GM21515 (cell line): ENCODE results near the gene PDE4B.

Source experiments
- ATAC-seq: cut with Tn5 transposase; IDR thresholded peaks from one replicate; pipeline ENCODE4 v1.9.1; 2021; ENCODE audit not compliant: unreplicated experiment

PDE4B gene

GRCh38 chr1:66328896-66329295, 536.2 kb downstream of the PDE4B start:
- ATAC-seq, result no peak

GRCh38 chr1:66330722-66331141, 538.0 kb downstream of the PDE4B start:
- ATAC-seq, result no peak

GRCh38 chr1:66331658-66332547, 539.2 kb downstream of the PDE4B start:
- ATAC-seq, result peak; percentile 22

- ATAC-seq, result no peak
These were observed 539.8 kb downstream of the PDE4B start for GRCh38 chr1:66332548-66332901.

- no peak for ATAC-seq
These were observed 540.9 kb downstream of the PDE4B start for GRCh38 chr1:66333466-66334199.

- no peak for ATAC-seq
These were observed 541.6 kb downstream of the PDE4B start for GRCh38 chr1:66334318-66334717.

GRCh38 chr1:66335125-66335524, 542.4 kb downstream of the PDE4B start:
- ATAC-seq, result no peak

- peak; percentile 87 for ATAC-seq
These were observed 543.4 kb downstream of the PDE4B start for GRCh38 chr1:66335859-66336640.

GRCh38 chr1:66336641-66336990, 543.9 kb downstream of the PDE4B start:
- ATAC-seq, result no peak

- no peak for ATAC-seq
These were observed 544.6 kb downstream of the PDE4B start for GRCh38 chr1:66337249-66337648.

GRCh38 chr1:66339944-66340343, 547.2 kb downstream of the PDE4B start:
- no peak for ATAC-seq

- ATAC-seq, result no peak
These were observed 548.9 kb downstream of the PDE4B start for GRCh38 chr1:66341446-66342089.

- ATAC-seq, result no peak
These were observed 550.0 kb downstream of the PDE4B start for GRCh38 chr1:66342707-66343106.

- no peak for ATAC-seq
These were observed 551.1 kb downstream of the PDE4B start for GRCh38 chr1:66343569-66344325.

- ATAC-seq, result no peak
These were observed 553.5 kb downstream of the PDE4B start for GRCh38 chr1:66346057-66346795.

GRCh38 chr1:66346873-66347272, 554.2 kb downstream of the PDE4B start:
- ATAC-seq, result no peak

- no peak for ATAC-seq
These were observed 556.1 kb downstream of the PDE4B start for GRCh38 chr1:66348776-66349175.

GRCh38 chr1:66349242-66349641, 556.5 kb downstream of the PDE4B start:
- ATAC-seq, result no peak

- ATAC-seq, result peak; percentile 73
These were observed 557.4 kb downstream of the PDE4B start for GRCh38 chr1:66350001-66350547.
